ENCODE measurements around the gene EEFSEC.

The EEFSEC gene

GRCh38 chr3:128167973-128168674, 14.8 kb downstream of the EEFSEC start:
- H3K4me3 ChIP-seq (ENCODE audit: low read depth, low read length): no peak overlapping the region
- TF ChIP-seq CTCF (IDR thresholded peaks at IDR 0.05; ENCODE audit: borderline replicate concordance, insufficient read depth, low read depth, low read length): no peak

GRCh38 chr3:128168836-128169235, 15.6 kb downstream of the EEFSEC start:
- H3K4me3 ChIP-seq (ENCODE audit: low read depth, low read length): no peak overlapping the region
- no peak for TF ChIP-seq CTCF (IDR thresholded peaks at IDR 0.05; ENCODE audit: borderline replicate concordance, insufficient read depth, low read depth, low read length)

- TF ChIP-seq CTCF (IDR thresholded peaks at IDR 0.05; ENCODE audit: borderline replicate concordance, insufficient read depth, low read depth, low read length): 0 out of 2 replicates have a peak, but pooled peaks have one; percentile 2
- H3K4me3 ChIP-seq (ENCODE audit: low read depth, low read length): no peak overlapping the region
Measured at GRCh38 chr3:128170866-128171516, 17.7 kb downstream of the EEFSEC start.

- TF ChIP-seq CTCF (IDR thresholded peaks at IDR 0.05; ENCODE audit: borderline replicate concordance, insufficient read depth, low read depth, low read length): no peak
- no peak overlapping the region for H3K4me3 ChIP-seq (ENCODE audit: low read depth, low read length)
Measured at GRCh38 chr3:128173200-128173599, 19.9 kb downstream of the EEFSEC start.

GRCh38 chr3:128173849-128174248, 20.6 kb downstream of the EEFSEC start:
- no peak overlapping the region for H3K4me3 ChIP-seq (ENCODE audit: low read depth, low read length)

GRCh38 chr3:128174675-128175590, 21.7 kb downstream of the EEFSEC start:
- H3K4me3 ChIP-seq (ENCODE audit: low read depth, low read length): no peak overlapping the region
- TF ChIP-seq CTCF (IDR thresholded peaks at IDR 0.05; ENCODE audit: borderline replicate concordance, insufficient read depth, low read depth, low read length): no peak

More at GRCh38 chr3:128173849-128174248, 20.6 kb downstream of the EEFSEC start:
- no peak for TF ChIP-seq CTCF (IDR thresholded peaks at IDR 0.05; ENCODE audit: borderline replicate concordance, insufficient read depth, low read depth, low read length)
